HG02981 (cell line): ENCODE data around the gene TNFRSF9.
"Not testable (repeated sequence)": the region's sequence is repeated elsewhere in the genome, so short reads cannot be mapped to it uniquely, and the experiment has no call there.

Experiments used
- ATAC-seq: cut with Tn5 transposase; IDR thresholded peaks from one replicate; pipeline ENCODE4 v1.9.1; 2021; ENCODE audit warnings: mild to moderate bottlenecking, moderate library complexity; ENCODE audit not compliant: unreplicated experiment

Gene TNFRSF9

GRCh38 chr1:7940745-7941436, at the start of gene TNFRSF9:
Gene TNFRSF9, minus strand, starts transcription at chr1:7940839. Its CDS starts 845 bp downstream, at chr1:7939994.
- ATAC-seq, result peak; percentile 65

- no peak for ATAC-seq
Measured at GRCh38 chr1:7989762-7990428, 49.3 kb upstream of the TNFRSF9 start.

GRCh38 chr1:7988576-7988975, 47.9 kb upstream of the TNFRSF9 start:
- no peak for ATAC-seq

GRCh38 chr1:7987528-7987927, 46.9 kb upstream of the TNFRSF9 start:
- no peak for ATAC-seq

GRCh38 chr1:7985851-7986612, 45.4 kb upstream of the TNFRSF9 start:
- no peak for ATAC-seq

- ATAC-seq, result no peak
Measured at GRCh38 chr1:7984811-7985210, 44.2 kb upstream of the TNFRSF9 start.

- ATAC-seq, result no peak
Measured at GRCh38 chr1:7983086-7983778, 42.6 kb upstream of the TNFRSF9 start.

- no peak for ATAC-seq
Measured at GRCh38 chr1:7980984-7981383, 40.3 kb upstream of the TNFRSF9 start.

GRCh38 chr1:7975212-7975865, 34.7 kb upstream of the TNFRSF9 start:
- no peak for ATAC-seq

- ATAC-seq, result no peak
Measured at GRCh38 chr1:7973086-7973485, 32.4 kb upstream of the TNFRSF9 start.

- ATAC-seq, result no peak
Measured at GRCh38 chr1:7972285-7972684, 31.6 kb upstream of the TNFRSF9 start.

- no peak for ATAC-seq
Measured at GRCh38 chr1:7971024-7971423, 30.4 kb upstream of the TNFRSF9 start.

GRCh38 chr1:7970246-7970645, 29.6 kb upstream of the TNFRSF9 start:
- no peak for ATAC-seq

GRCh38 chr1:7967651-7968050, 27.0 kb upstream of the TNFRSF9 start:
- ATAC-seq, result no peak

GRCh38 chr1:7967196-7967595, 26.6 kb upstream of the TNFRSF9 start:
- no peak for ATAC-seq

GRCh38 chr1:7964476-7964875, 23.8 kb upstream of the TNFRSF9 start:
- no peak for ATAC-seq

- not testable (repeated sequence) for ATAC-seq
Measured at GRCh38 chr1:7963841-7964240, 23.2 kb upstream of the TNFRSF9 start.

GRCh38 chr1:7963378-7963730, 22.7 kb upstream of the TNFRSF9 start:
- ATAC-seq, result not testable (repeated sequence)

GRCh38 chr1:7962636-7963377, 22.2 kb upstream of the TNFRSF9 start:
- no peak for ATAC-seq

GRCh38 chr1:7962014-7962335, 21.3 kb upstream of the TNFRSF9 start:
- peak; percentile 12 for ATAC-seq
